OCI-M2 (cell line): ENCODE data around the gene LIPI.
A peak's percentile ranks its signal among the peaks of the same experiment; 100 is the strongest.
"Not testable (repeated sequence)": the region's sequence is repeated elsewhere in the genome, so short reads cannot be mapped to it uniquely, and the experiment has no call there.

Experiments
- DNase-seq: peaks from one replicate; lab custom pipeline; 2025; ENCODE audit not compliant: unreplicated experiment; lab: John Stamatoyannopoulos, UW

LIPI gene

DNA sequence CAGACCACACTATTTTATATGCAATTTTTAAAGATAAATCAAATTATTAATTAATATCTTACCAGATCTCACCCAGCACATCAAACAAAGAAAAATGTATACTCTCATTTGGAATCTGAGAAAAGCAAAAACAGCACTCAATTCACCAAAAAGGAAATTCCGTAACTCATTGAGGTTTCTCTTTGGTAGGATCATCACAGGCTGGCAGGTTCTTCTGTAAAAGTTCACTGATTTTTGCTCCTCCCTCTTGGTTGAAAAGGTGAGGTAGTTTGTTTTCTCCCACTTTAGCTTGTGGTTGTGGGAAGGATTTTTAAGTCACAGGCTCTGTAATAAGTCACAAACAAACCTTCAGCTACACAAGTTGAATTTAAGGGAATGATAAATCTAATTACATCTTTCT, at the start of gene LIPI:
Gene LIPI (minus strand): TSS at position 218 of the 400 bp plus-strand sequence. CDS start 110 bp downstream, at position 108.
- DNase-seq: no peak

DNA sequence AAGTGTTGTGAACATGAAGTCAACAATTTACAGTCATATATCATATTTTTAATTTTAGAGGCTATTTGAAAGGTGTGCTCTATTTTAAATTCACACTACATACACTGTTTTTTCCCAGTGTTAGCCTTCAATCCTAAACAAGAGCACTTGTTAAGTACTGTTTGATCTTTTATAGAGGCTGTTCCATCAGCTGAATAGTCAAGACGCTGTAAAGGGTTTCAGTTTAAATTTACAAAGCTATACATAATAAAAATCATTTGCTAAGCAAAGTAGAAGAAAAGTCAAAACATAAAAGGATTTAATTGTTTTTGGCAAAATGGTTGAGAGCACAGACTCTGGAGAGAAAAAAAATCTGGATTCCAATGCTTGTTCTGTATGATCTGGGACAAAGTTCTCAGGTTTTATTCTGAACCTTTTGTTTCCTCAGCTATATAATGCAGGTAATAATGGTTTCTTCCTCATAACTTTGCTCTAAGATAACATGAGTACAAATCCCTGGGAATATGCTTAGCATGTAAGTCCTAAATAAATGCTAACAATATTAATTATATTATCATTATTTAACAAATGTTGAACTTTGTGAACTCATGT, 49.5 kb upstream of the LIPI start:
- DNase-seq: no peak

DNA sequence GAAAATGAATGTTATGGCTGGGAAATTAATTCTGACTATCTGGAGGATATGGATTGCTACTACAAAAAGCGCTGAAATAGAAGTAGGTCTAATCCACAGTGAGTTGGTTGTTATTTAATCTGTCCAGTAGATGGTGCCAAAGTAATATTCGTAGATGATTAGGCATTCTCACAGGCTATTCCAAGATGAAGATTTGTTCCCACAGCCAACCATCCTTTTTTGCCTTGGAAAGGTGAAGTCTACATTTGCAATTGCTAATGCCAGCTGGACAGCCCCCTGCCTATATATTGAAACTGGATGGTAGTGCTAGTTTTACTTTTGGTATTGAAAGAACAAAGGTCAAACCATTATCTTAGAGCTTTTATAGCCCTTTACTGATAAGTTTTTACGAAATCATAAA, 49.0 kb upstream of the LIPI start:
- no peak for DNase-seq

DNA sequence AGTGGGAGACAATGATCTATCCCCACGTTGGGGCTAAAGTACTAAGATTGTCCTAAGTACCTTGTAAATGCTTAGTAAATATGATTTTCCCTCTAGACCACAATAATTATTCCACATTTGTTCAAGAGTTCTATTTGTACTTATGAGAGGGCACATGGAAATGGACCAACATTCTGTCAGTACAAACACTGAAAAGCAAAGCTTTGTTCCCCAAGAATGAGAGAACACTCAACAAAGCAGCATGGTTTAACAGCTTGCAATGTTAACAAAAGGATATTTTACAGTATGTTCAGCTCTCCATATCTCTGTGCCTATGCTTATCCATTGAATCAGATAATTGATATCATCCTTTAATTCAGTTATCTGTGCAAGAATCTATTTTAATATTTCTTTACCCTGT, 40.6 kb upstream of the LIPI start:
- no peak for DNase-seq

DNA sequence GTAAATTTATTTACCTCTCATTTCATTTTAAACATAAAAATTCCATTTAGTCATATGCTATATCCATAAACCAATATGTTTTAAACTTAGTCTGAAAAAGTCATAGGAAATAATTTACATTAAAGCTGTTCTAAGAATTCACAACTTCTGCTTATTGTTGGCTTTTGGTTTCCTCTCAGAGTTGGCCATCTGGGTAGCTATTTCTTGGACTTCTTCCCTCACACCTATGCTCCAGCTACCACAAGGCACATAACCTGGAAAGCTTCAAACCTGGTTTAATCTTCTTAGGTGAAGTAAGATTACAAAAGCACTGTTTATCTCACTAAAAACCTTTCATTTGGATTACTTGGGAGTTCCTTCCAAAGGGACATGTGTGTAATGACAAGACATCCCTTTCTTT, 35.0 kb upstream of the LIPI start:
- no peak for DNase-seq

DNA sequence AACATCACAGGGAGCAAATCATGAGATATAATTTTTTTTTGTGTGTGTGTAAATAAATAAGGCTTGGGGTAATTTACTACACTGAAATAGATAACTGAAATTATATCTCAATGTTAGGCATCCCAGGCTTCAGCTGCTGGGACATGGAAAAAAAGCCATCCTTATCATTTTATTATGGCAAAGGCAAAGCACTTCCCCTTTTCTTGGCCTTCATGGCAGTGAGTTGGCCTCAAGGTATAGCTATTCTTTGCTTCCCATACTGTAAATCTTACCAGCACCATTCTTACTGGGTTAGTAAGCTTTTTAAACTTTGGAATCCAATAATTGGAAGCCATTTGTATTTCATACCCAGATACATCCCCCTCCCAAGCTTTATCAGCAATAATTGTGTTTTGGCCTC, 34.2 kb upstream of the LIPI start:
- no peak for DNase-seq

DNA sequence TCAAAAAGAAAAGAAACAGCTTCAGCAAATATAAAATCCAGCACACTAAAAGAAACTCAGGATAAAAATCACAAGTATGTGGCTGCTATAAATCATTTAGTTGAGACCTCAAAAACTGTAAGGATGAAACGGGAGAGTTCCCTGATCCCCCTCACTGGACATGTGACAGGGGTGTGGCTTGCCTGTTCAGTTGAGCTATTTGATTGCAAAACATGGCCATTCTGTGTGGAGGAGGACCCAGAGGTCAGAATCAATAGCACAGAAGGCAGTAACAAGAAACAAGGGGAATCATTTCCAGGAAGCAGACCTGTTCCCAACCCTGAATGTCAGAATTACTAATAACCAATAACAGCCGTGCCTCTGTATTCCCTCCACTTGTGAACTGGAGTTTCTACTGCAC, 33.1 kb upstream of the LIPI start:
- no peak for DNase-seq

DNA sequence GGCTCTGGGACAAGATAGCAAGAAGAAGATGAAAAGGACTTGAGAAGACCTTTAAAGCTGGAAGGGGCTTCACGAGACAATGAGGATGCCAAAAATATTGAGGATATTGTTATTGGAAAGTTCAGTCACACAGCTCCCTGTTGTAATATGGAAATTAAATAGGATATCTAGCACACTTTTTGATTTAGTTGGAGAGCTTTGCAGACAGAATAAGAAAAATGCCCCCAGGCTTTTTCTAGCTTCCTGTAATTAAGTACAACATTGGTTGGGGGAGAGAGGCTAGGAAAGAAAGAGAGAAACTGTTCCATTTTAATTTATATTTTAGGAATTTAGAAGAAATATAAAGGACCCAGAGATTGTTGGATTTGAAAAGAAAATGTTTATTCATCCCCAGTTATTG, 32.7 kb upstream of the LIPI start:
- no peak for DNase-seq

DNA sequence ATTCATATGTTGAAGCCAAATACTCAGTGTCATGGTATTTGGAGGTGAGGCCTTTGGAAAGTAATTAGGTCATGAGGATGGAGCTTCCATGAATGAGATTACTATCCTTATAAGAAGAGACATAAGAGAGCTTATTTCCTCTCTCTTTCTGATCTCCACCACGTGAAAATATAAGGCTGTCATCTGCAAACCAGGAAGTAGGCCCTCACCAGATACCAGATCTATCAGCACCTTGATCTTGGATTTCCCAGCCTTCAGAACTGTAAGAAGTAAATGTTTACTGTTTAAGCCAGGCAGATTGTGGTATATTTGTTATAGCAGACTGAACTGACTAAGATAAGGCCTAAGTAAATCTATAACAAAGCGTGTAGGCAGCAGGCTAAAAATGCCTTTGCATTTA, 30.5 kb upstream of the LIPI start:
- no peak for DNase-seq

DNA sequence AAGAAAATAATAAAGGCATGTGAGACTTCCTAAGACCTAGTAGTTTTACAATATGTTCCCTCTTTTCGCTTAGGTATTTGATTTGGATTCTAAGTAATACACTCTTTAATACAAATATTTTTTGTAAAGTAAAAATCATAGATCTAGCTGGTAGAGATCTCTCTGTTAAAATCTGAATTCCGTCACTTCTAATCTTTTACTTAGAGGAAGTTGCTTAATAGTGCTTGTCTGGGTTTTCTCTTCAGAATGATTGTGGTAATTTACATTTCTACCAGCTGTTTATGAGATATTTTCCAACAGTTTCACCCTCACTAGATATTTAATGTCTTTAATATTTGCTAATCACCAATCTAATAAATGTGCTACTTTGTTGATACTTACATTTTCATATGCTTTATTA, 28.5 kb upstream of the LIPI start:
- no peak for DNase-seq

DNA sequence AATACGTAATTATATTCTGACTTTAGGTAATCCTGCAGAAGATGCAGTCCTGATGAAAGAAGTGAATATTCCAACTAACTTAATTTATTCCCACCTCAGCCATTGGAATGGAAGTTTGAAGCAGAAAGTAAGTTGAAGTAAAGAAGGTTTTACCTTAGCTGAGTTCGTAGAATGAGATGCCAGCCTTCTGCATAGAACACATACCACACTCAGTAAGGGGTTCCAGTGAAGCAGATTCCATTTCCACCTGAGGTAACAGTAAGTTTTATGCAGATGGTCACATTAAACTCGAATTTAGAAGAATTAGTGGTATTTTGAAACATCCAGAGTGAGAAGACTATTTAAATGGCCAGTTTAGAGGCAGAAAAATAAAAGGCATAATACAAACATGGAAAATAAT, 25.4 kb upstream of the LIPI start:
- DNase-seq: no peak

DNA sequence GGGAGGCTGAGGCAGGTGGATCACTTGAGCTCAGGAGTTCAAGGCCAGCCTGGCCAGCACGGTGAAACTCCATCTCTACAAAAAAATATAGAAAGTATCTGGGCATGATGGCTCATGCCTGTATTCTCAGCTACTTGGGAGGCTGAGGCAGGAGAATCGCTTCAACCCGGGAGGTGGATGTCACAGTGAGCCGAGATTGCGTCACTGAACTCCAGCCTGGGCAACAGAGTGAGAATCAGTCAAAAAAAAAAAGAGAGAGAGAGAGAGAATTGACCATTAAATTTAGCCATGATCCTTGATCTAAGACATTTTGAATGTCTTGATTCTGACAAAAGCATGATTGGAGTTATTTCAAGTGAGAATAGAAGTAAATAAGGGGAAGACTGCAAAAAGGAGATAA, 24.3 kb upstream of the LIPI start:
- DNase-seq: no peak

DNA sequence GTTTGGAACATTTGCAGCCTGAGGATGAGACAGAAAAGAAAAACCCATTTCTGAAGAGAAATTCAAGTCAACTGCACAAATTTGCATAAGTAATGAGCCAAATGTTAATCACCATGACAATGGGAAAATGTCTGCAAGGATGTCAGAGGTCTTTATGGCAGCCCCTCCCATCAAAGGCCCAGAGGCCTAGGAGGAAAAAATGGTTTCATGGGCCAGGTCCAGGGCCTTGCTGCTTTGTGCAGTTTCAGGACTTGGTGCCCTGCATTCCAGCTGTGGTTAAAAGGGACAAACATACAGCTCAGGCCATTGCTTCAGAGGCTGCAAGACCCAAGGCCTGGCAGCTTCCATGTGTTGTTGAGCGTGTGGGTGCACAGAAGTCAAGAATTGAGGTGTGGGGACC, 18.6 kb upstream of the LIPI start:
- no peak for DNase-seq

DNA sequence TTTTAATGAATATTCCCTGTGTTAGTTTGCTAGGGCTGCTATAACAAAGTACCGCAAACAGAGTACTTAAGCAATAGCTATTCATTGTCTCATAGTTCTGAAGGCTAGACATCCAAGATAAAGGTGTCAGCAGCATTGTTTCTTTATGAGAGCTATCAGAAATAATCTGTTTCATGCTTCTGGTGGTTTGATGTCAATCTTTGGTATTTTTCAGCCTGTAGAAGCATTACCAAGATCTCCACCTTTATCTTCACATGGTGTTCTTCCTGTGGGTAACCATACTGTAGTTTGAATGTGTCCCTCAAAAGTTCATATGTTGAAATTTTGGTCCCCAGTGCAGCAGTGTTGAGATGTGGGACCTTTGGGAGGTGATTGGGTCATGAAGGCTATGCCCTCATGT, 12.6 kb upstream of the LIPI start:
- no peak for DNase-seq

DNA sequence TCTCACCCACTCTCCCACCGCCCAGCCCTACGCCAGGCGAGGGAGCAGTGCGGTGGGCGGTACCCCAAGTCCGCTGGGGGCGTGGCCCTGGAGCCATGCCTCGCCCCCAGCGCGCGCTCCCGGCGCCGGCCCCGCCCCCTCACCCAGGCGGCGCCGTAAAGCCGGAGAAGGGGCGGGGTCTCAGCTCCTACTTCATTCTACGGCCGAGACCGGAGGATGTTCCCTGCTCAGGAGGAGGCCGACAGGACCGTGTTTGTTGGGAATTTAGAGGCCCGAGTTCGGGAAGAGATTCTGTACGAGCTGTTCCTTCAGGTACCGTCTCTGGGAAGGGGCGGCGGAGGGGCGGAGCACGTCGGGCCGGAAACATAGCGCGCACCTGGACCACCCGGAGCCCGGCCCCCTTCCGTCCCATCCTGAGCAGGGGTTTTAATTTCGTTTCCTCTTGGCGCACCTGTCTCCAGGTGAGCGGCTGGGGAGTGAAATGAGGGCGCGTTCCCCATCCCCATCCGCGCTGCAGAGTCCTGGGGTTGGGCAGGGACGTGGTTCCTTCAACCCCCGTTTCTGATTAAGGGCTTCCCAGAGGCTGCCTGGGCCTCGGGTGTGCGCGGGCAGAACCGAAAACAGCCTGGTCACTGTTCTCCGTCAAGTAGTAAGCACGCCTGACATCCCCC, 5.4 kb upstream of the LIPI start, which contains the start of gene RBM11:
Gene RBM11 (plus strand): TSS at position 187 of the 671 bp plus-strand sequence. CDS start 30 bp downstream, at position 217.
- DNase-seq: peak; percentile 29

DNA sequence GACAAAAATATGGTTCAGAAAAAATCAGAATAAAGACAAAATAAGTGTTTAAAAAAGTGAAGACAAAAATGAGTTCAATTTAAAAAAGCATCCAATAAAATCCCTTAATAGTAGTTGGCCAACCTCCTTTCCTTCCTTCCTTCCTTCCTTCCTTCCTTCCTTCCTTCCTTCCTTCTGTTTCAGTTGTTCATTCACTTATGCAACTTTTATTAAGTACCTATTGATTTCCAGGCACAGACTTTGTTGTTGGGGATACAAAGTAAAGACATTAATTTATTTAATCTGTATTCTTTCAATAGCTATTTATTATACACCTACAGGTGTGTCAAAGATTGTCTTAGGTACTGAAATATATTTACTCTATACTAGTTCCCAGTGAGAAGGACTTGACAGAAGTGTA, 2.4 kb upstream of the LIPI start:
- DNase-seq: no peak

DNA sequence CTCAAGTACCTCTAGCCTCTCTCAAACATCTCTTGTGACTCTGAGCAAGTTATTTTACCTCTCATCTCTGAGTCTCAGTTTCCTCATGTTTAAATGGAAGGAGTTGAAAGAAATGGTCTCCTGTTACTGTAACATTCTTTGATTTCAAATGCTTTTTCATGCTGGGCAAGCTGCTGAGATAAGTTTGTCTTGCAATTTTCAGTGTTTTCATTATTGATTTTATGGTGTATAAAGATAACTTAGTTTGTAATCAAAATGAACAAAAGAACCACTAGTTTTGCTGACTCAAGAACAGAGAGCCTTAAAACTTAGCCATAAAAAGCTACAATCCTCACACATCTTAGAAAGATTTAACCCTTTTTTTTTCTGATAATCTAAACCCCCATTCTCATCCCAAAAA, 4.5 kb downstream of the LIPI start:
- DNase-seq: no peak

DNA sequence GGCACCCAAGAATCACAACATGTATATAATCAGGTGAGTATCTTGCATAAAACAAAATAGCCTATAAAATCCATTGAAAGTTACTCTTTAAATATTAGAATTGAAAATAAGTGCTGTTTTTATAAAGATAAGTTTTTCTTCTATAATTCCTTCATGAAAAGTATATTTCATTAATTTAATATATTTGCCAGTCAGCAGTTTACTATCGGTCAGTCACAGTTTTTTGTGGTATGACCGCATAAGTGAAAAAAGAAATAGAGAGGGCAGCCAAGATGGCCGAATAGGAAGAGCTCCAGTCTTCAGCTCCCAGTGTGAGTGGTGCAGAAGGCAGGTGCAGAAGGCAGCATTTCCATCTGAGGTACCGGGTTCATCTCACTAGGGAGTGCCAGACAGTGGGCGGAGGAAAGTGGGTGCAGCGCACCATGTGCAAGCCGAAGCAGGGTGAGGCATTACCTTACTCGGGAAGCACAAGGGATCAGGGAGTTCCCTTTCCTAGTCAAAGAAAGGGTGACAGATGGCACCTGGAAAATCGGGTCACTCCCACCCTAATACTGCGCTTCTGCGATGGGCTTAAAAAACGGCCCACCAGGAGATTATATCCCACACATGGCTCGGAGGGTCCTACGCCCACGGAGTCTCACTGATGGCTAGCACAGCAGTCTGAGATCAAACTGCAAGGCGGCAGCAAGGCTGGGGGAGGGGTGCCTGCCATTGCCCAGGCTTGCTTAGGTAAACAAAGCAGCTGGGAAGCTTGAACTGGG, 44.1 kb downstream of the LIPI start:
- not testable (repeated sequence) for DNase-seq

DNA sequence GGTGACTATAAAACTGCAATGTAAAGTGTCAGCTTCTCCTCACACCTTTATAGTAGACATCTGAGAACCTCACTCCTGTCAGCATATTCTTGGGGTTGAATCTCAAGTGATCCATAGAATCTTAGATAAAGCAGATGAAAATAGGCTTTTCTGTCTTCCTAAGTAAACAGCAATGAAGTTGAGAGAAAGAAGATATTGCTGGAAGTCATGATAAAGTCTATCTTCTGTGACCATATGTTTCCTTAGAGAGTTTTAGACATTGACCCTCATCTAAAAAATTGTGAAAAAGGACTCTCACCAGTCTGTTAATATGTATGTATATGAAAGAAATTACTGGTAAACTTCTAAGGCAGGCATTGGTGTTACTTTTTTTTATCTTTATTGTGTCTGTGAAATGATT, 66.8 kb downstream of the LIPI start:
- DNase-seq: no peak

DNA sequence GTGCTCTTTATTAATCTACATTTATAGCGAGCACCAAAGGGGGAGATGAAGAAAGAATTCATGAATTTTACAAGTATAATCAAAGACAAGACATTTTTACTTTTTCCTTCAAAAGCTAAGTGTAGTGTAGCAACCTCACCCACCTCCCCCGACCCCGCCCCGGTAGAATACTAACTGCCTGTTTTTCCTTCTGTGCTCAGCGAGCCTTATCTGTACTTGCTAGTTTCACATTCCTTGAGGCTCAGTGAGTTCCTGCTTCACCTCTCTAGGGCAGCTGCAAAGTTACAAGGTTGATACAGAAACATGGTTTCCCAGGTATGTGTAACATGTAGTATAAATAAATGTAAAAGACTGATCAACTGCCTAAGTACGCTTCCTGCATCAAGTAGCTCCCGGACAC, 86.5 kb downstream of the LIPI start:
- no peak for DNase-seq

DNA sequence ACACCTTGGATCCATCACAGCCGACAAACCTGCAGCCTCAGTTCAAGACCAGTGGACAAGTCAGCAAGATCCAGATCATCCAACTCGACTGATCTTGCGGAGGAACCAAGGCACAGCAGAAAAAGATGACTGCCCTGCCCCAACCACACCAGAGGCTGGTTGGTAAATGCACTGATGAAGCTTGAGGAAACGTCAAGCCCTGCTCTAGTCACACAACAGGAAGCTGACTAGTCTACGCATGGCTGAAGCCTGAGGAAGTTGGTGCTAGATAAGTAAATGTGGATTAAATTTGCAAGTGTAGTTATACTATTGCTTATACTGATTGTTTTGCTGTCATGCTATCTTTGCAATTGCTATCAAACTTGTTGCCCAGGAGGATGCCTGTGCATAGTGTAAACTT, 89.0 kb downstream of the LIPI start:
- no peak for DNase-seq

DNA sequence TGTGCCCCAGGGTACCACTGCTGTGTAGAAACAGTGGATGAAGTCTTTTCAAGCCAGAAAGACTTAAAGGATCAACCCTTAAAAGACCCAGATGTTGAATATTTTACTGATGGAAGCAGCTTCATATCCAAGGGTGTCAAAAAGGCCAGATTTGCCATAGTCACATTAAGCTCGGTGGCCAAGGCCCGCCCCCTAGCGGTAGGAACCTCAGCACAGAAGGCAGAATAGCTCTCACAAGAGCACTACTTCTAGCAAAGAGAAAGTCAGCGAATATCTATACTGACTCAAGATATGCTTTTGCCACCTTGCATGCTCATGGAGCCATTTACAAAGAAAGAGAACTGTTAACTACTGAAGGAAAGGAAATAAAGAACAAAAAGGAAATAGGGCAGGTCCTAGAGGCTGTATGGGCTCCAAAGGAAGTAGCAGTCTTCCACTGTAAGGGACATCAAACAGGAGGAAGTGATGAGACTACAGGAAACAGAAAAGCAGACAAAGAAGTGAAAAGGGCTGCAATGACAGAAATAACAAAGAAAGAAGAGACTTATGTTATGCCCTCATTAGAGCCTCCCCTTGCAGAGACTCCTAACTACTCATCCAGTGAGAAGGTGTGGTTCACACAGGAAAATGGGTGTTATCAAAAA, 90.5 kb downstream of the LIPI start:
- no peak for DNase-seq
